ENCODE results near the gene DENND4A.

Gene DENND4A

DNA sequence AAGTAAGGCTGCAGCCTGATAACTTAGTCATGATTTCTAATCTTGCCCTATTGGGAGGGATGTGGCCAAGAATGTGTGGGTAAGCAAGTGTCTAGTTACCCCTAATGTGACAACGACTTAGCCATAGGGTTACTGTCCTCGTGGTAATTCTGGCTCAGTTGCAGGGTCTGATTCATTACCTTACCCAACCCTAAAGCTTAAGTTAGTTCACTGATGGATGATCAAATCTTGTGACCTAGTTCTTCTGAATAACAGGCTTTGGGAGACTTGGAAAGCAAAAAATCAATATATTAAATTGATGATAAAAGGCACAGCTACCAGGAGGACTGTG, 179.5 kb downstream of the DENND4A start:
- Mint-ChIP-seq H3K4me1 (ENCODE audit: low read depth) (peaks cover 45% of the 10 kb centered on the region), H3K36me3 (ENCODE audit: low read depth) (peaks cover 3% of the 10 kb centered on the region), H3K27ac (no peak overlapping the region), H3K4me3 (peak overlapping the region; percentile 98), H3K27me3 (no peaks in the 10 kb centered on the region), H3K9me3 (no peaks in the 10 kb centered on the region)

DNA sequence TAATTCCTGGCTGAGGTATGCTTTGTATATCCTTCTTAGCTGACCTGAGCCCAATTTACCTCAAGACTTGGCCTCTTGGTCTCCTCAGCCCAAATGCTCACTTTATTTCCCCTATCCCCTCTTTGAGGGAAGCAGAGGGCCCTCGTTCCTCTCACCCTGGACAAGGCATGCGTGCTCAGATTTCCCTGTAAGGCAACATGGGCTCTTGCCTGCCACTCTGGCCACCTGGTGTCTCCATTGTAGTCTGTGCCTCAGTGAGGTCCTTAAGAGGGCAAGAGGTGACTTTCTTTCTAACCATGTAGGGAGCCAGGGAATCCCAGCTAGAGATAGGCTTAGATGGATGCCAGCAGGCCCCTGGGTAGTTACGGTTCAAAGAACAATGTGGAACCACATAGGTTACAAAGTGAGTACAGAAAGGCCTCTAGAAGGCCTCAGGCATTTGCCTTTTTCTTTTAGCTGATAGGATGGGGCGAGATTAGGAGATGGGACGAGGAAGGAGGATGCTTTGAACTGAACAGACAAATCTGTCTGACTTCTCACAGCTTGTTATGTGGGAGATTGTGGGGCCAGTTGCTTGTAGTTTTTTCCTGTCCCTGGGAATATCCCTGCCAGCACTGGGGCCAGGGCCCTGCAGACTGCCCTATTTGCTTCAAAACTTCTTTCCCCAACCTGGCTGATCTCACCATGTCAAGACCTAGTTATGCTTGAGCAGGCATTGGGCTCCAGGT, 180.0 kb downstream of the DENND4A start:
- Mint-ChIP-seq H3K4me3 (peak overlapping the region; percentile 98), H3K4me1 (ENCODE audit: low read depth) (peaks cover 45% of the 10 kb centered on the region), H3K27ac (peak overlapping the region; percentile 97), H3K36me3 (ENCODE audit: low read depth) (peaks cover 8% of the 10 kb centered on the region), H3K27me3 (no peaks in the 10 kb centered on the region), H3K9me3 (no peaks in the 10 kb centered on the region)

DNA sequence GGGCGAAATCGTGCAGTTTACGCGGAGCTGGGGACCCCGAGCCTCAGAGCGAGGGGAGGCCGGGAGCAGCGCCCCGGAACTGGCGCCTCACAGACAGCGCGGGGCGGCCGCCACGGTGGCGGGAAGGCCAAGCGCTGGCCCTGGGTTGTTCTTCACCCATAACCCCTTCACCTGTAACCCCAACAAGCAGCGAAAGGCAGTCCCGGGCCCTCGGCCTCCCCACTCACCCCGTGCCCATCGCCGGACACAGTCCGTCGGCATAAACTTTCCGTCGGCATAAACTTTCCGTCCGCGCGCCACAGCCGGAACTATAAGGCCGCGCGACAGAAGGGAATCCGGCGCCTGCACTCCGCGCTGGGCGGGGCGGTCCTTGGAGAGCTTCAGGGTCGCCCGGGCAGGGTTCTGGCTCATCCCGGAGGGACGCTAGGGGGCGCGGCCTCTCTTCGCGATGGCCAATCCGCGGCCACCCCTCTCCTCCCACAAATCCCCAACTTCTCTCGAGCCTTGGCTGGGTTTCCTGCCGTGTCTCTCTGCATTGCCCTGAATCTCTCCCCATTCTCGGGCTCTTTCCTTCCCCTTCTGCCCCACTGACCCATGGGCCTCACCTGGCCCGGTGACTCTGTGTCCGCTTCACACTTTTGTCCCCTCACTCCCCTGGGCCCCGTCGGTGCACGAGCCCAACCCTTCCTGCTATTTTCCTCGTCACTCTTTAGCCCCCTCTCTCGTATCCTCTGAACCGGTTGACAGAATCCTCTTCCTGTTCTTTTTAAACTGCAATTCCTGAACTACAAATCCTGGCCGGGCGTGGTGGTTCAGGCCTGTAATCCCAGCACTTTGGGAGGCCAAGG, 181.0 kb downstream of the DENND4A start, which contains the start of gene INTS14:
INTS14 (minus strand) TSS at position 261 of the 848 bp plus-strand sequence. CDS start 3,751 bp downstream, outside the sequence.
- no peaks in the 10 kb centered on the region for H3K27me3 Mint-ChIP-seq
- peaks cover 16% of the 10 kb centered on the region for H3K36me3 Mint-ChIP-seq (ENCODE audit: low read depth)
- peak within 1 kb of the TSS; percentile 98 for H3K4me3 Mint-ChIP-seq
- no peaks in the 10 kb centered on the region for H3K9me3 Mint-ChIP-seq
- peaks cover 45% of the 10 kb centered on the region for H3K4me1 Mint-ChIP-seq (ENCODE audit: low read depth)
- peak within 1 kb of the TSS; percentile 97 for H3K27ac Mint-ChIP-seq

Measured in stimulated activated naive CD8-positive, alpha-beta T cell treated with anti-CD3 and anti-CD28 coated beads, Interleukin-15, Interleukin-2, amounts not matched to agents 100 ng/mL and 50 ng/mL, for 24 hours (primary cell).